Tibial nerve (tissue), 3 donors: ENCODE data around the gene CIB4.

Experiments
- CTCF ChIP-seq, 5 experiments: fragments of 200-600 bp in 3 of 5; fragments of 450-650 bp in 2 of 5; sonication (generic) in 3 of 5; IDR thresholded peaks; one replicate each; pipeline ENCODE4 v1.5.1; 2016 to 2019; ENCODE audit warnings: antibody characterized with exemption in 5 of 5, mild to moderate bottlenecking in 3 of 5, moderate library complexity in 2 of 5
- POLR2A ChIP-seq, 2 donors: fragments of 450-650 bp; IDR thresholded peaks; one replicate each; pipeline ENCODE4 v1.6.1; 2017; ENCODE audit warnings: antibody characterized with exemption in 2 of 2, mild to moderate bottlenecking in 2 of 2, moderate library complexity in 2 of 2

GRCh38 chr2:26598336-26598995, 42.7 kb downstream of the CIB4 start:
- TF ChIP-seq CTCF (IDR thresholded peaks at IDR 0.05) (no peak), POLR2A (IDR thresholded peaks at IDR 0.05) (no peak)
